SK-N-SH treated with all-trans-retinoic acid at 6 μM for 48 hours (cell line): ENCODE data around the gene RAD23A.

Experiments
- CSRNP3 ChIP-seq: fragments of 250-450 bp; sonication (Bioruptor Pico); IDR thresholded peaks from 2 replicates; pipeline ENCODE4 v1.5.1; 2021; ENCODE audit warnings: mild to moderate bottlenecking, moderate library complexity
- GLIS3 ChIP-seq: fragments of 250-450 bp; sonication (Bioruptor Pico); IDR thresholded peaks from 2 replicates; pipeline ENCODE4 v1.5.0; 2020; ENCODE audit warnings: mild to moderate bottlenecking, moderate library complexity
- POU6F1 ChIP-seq: fragments of 250-450 bp; sonication (Bioruptor Pico); IDR thresholded peaks from 2 replicates; pipeline ENCODE4 v1.8.0; 2021; ENCODE audit warnings: low read depth, mild to moderate bottlenecking, moderate library complexity, borderline replicate concordance
- PPARA ChIP-seq: fragments of 250-450 bp; sonication (Bioruptor Pico); IDR thresholded peaks from 2 replicates; pipeline ENCODE4 v1.5.0; 2020; ENCODE audit warnings: mild to moderate bottlenecking, borderline replicate concordance
- TOX ChIP-seq: fragments of 250-450 bp; sonication (Bioruptor Pico); IDR thresholded peaks from 2 replicates; pipeline ENCODE4 v1.8.0; 2021; ENCODE audit warnings: mild to moderate bottlenecking, moderate library complexity, borderline replicate concordance
- ZNF565 ChIP-seq: fragments of 450-650 bp; formaldehyde crosslinking; conservative IDR thresholded peaks from 2 replicates; pipeline ENCODE4 v1.5.0; 2020; ENCODE audit warnings: low read depth, mild to moderate bottlenecking, moderate library complexity
- ZNF8 ChIP-seq: fragments of 450-650 bp; formaldehyde crosslinking; IDR thresholded peaks from 2 replicates; pipeline ENCODE4 v1.5.0; 2020; ENCODE audit warnings: mild to moderate bottlenecking, moderate library complexity

- TF ChIP-seq PPARA (CRISPR knock-in tag) (no peak), CSRNP3 (CRISPR knock-in tag) (no peak), TOX (CRISPR knock-in tag) (no peak), POU6F1 (CRISPR knock-in tag) (no peak), ZNF565 (CRISPR knock-in tag) (no peak), ZNF8 (CRISPR knock-in tag) (no peak), GLIS3 (CRISPR knock-in tag) (no peak)
Observed at GRCh38 chr19:12997179-12997966, 51.7 kb downstream of the RAD23A start.
